Neural progenitor cell (in vitro differentiated cells): Measurements from ENCODE around the gene SEZ6L2.

Source experiments
- EZH2phosphoT487 ChIP-seq: fragments of 200-600 bp; sonication (generic); IDR thresholded peaks from 2 replicates; pipeline ENCODE4 v1.6.1; 2017; ENCODE audit warnings: antibody characterized with exemption
- TF ChIP-seq, protein P1 (sequence below): fragments of 200-600 bp; sonication (generic); IDR thresholded peaks from 2 replicates; pipeline ENCODE4 v1.5.1; 2017; ENCODE audit warnings: antibody characterized with exemption, mild to moderate bottlenecking

DNA sequence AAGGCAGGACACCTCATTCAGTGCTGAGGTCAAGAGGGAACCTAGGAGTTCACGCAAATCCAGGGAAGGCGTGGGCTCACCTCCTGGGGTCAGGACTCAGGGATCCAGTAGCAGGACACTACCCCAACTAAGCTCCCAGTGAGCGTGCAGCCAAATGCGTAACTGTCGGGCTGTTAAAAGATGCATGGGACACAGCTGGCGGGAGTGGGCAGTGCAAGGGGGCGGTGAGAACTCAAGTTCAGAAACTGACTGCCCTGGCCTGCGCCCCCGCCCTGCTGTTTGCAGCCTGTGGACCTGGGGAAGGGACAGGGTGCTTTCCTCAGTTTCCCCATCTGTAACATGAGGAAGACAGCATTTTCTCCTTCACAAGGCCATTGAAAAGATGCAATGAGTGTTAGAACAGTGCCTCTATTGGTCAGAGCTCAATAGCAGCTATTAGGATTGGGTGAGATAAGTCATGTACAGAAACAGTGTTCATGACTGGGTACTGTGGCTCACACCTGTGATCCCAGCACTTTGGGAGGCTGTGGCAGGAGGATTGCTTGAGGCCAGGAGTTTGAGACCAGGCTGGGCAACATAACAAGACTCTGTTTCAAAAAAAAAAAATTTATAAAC lies 56.5 kb downstream of the SEZ6L2 start:
- TF ChIP-seq, protein P1, sequence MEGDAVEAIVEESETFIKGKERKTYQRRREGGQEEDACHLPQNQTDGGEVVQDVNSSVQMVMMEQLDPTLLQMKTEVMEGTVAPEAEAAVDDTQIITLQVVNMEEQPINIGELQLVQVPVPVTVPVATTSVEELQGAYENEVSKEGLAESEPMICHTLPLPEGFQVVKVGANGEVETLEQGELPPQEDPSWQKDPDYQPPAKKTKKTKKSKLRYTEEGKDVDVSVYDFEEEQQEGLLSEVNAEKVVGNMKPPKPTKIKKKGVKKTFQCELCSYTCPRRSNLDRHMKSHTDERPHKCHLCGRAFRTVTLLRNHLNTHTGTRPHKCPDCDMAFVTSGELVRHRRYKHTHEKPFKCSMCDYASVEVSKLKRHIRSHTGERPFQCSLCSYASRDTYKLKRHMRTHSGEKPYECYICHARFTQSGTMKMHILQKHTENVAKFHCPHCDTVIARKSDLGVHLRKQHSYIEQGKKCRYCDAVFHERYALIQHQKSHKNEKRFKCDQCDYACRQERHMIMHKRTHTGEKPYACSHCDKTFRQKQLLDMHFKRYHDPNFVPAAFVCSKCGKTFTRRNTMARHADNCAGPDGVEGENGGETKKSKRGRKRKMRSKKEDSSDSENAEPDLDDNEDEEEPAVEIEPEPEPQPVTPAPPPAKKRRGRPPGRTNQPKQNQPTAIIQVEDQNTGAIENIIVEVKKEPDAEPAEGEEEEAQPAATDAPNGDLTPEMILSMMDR: no peak
- no peak for TF ChIP-seq EZH2phosphoT487
